Stimulated activated CD4-positive, alpha-beta T cell treated with anti-CD3 and anti-CD28 coated beads, Interleukin-2, amount 100 ng/mL, for 24 hours (primary cell): ENCODE data around the gene FBXL13.
"Not testable (repeated sequence)": the region's sequence is repeated elsewhere in the genome, so short reads cannot be mapped to it uniquely, and the experiment has no call there.

ENCODE experiments used
- DNase-seq, 2 donors: peaks; one replicate each; pipeline ENCODE4 v3.0.0-alpha.2; 2020

FBXL13 gene

DNA sequence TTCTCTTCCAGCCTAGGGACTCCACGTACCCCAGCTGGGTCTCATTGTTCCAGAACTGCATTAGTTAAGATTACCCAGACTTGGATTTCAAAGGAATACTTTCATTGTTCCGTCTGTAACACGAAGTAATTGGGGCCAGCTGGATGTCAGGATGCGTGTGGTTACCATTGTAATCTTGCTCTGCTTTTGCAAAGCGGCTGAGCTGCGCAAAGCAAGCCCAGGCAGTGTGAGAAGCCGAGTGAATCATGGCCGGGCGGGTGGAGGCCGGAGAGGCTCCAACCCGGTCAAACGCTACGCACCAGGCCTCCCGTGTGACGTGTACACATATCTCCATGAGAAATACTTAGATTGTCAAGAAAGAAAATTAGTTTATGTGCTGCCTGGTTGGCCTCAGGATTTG, 140.8 kb downstream of the FBXL13 start:
- DNase-seq = no peak

DNA sequence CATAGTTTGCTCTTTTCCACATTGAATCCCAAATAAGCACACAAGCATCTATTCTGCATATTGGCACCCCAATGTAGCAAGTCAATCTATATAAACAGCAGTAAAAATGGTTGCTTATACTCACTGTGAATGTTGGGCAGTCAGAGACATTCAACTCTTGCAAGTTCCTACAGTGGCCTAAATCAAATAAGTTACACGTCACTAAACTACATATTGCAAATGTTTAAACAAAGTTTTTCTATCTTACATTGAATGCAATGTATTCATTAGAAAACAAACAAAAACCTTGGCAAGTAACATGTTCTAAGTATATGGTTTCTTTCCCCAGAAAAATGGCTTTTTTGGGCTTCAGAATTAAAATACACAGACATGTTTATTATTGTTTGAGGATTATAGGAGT, 142.8 kb downstream of the FBXL13 start:
- DNase-seq = no peak

- DNase-seq = no peak
These were observed 147.2 kb downstream of the FBXL13 start for GRCh38 chr7:102927312-102927933.

- no peak for DNase-seq
These were observed 147.8 kb downstream of the FBXL13 start for GRCh38 chr7:102926783-102927140.

- no peak for DNase-seq
These were observed 148.4 kb downstream of the FBXL13 start for GRCh38 chr7:102925976-102926782.

- no peak for DNase-seq
These were observed 155.8 kb downstream of the FBXL13 start for GRCh38 chr7:102918845-102919244.

DNA sequence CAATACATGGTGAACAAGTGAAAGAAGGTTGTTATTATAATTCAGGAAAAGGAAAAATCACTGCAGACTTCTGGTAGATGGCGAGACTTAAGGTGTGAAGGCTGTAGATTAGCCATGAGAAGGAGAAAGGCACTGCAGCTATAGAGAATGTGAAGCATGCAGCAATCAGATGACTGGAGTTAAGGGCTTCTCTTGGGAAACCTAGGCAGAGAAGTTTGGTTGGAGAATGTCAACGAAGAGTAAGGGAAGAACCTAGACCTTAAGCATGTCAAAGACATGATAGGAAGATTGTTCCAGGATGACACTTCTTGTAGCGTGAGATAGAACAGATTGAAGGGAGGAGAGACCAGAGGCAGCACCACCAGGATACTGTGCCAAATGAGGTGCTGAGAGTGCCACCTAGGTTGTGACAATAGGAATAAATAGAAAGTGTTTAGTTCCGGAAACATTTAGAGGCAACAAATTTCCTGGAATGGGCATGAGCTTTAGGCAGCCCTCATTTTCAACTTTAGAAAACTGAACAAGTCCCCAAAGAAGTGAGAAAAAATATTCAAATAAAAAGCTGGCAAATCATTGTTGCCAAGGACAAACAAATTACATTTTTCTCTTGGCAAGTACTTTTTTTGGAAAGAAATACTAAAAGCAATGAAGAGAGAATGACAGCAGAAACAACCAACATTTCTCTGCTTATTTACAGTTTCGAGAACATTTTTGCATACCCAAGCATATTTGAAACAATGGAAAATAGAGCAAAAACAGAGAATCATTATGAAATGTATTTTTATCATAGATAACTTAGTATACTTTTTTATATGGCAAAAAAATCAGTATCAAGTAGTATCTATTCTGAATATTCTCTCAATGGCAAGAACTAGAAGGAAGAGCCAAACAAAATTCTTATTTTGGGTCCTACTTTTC, 156.9 kb downstream of the FBXL13 start:
- no peak for DNase-seq

- no peak for DNase-seq
These were observed 157.7 kb downstream of the FBXL13 start for GRCh38 chr7:102916881-102917280.

- no peak for DNase-seq
These were observed 158.2 kb downstream of the FBXL13 start for GRCh38 chr7:102916426-102916825.

DNA sequence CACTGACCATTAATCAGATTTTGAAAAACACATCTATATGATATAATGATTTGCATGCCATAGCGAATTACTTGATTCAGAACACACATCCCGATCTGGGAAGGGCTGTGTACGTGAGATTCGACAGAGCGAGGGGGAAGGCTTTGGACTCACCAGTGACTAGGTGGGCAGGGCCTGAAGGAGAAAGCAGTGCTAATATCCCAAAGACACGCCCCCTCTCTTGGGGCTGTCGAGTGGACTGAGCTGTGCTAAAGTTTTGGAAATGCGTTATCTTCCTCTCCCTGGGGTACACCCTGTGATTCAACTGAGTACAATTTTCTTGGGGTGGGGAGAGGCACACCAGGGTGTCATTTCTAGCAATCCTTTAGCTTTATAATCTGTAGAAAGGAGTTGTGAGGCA, 160.0 kb downstream of the FBXL13 start:
- no peak for DNase-seq

- no peak for DNase-seq
These were observed 160.8 kb downstream of the FBXL13 start for GRCh38 chr7:102913826-102914225.

- no peak for DNase-seq
These were observed 161.9 kb downstream of the FBXL13 start, which contains the start of gene LRRC17 for GRCh38 chr7:102912742-102913141. TSS of gene LRRC17 (plus strand) at chr7:102913000. CDS start at chr7:102933914, 20,914 bp downstream.

DNA sequence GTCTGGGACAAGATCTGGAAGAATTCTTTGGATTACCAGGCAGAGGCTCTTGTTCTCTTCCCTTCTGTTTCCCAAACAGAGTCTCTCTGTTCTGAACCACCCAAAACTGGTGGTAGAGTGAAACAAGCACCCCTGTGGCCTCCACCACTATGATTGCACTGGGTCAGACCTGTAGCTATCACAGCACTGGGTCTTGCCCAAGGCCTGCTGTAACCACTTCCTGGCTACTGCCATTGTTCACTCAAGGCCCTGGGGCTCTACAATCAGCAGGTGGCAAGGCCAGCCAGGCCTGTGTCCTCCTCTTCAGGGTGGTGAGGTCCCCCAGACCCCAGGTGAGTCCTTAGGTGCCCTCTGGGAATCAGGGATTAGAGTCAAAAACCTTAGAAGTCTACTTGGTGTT, 165.9 kb downstream of the FBXL13 start:
- no peak for DNase-seq

DNA sequence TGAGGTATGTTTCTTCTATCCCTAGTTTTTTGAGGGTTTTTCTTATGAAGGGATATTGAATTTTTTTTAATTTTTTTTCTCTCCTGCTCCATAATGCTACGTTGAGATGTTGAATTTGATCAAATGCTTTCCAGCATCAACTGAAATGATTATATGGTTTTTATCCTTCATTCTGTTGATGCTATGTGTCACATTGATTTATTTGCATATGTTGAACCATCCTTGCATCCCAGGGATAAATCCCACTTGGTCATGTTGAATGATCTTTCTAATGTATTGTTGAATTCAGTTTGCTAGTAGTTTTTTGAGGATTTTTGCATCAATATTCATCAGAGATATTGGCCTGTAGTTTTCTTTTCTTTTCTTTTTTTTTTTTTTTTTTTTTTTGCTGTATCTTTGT, 171.0 kb downstream of the FBXL13 start:
- DNase-seq = not testable (repeated sequence)

- not testable (repeated sequence) for DNase-seq
These were observed 172.5 kb downstream of the FBXL13 start for GRCh38 chr7:102902052-102902451.

DNA sequence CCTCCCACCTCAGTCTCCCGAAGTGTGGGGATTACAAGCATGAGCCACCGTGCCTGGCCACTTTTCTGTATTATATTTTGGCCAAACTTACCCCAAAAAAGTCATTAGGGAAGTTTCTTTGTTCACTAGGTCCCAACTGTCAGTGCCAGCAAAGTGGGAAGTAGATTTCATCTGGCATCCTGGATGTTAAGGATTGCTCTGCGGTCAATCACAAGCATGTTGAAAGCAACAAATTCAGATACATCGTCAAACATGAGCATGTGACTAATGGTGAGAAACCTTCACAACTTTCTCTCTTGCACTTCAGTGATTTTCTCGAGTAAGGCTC, 176.1 kb downstream of the FBXL13 start:
- DNase-seq = no peak

DNA sequence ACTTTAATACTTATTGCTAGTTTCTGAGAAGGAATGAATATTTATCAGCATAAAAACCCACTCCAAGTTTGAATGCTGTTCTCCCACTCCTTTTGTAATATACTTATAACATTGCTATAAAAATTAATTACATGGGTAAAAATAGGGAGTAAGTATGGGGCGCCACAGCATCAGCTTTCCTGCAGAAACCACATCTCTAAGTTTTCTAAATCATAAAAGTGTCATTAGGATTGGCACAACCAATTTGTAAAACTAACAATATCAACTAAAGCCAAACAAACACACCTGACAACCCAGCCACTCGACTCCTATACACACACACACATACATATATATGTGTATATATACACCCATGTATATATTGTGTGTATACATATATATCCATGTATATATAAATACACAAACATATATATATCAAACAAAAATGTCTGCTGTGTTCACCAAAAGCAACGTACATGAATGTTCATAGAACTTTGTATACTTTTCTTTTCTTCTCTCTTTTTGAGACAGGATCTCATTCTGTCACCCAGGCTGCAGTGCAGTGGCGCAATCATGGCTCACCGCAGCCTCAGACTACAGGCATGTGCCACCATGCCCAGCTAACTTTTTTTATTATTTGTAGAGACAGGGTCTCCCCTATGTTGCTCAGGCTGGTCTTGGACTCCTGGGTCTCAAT, 176.6 kb downstream of the FBXL13 start:
- DNase-seq = no peak

GRCh38 chr7:102897211-102897631, 177.4 kb downstream of the FBXL13 start:
- DNase-seq = no peak

DNA sequence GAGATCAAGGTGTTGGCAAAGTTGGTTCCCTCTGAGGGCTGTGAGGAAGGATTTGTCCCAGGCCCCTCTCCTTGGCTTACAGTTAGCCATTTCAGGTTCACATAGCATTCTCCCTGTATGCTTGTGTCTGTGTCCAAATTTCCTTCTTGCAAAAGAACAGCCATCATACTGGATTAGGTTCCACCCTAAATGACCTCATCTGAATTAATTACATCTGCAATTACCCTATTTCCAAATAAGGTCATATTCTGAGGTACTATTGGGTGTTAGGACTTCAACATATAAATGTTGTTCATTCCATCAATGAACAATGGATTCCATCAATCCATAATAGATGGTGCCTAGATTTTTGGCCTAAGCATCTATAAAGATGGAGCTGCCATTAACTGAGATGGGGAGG, 178.0 kb downstream of the FBXL13 start:
- DNase-seq = no peak

- DNase-seq = no peak
These were observed 179.0 kb downstream of the FBXL13 start for GRCh38 chr7:102895602-102896001.

- DNase-seq = no peak
These were observed 181.8 kb downstream of the FBXL13 start for GRCh38 chr7:102892631-102893278.

GRCh38 chr7:102891693-102892261, 182.8 kb downstream of the FBXL13 start:
- DNase-seq = no peak
